ENCODE results near the gene C5. TPM values are rescaled to one million over a fixed set of nuclear protein-coding genes. Genes with fewer than 3 reads are reported as not detected.

The C5 gene
- total RNA-seq, 2 experiments from 2014 or later, result 0.89 to 1.3 TPM

DNA sequence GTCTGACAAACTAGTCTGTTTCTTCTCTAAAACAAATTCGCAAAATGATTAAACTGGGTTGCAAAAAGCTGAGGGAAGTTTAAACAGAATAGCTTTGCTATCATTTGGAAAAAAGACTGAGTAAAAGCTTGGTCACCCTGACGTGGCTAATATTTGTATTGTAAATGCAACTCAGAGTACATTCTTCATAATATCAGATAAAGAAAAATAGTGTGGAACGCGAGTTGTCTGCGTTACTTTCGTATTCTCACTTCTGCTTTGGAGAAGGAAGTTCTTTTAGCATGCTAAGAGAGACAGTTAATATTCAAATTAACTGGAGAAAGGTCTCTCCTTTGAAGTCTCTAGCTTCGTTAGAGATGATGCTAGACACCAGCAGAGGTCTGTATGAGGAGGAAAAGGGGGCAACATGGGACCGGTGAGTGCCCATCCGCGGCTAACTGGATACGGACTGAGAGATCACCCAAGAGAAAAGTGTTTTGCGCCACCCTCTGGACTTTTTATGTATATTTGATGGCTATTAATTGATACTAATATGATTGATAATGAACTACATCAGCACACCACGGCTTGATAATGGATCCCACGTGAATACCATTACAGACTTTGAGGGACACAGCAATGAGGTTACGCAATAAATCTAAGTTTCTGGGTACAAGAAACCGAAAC lies 21.8 kb upstream of the C5 start:
- intact Hi-C loops (cut with DNase I, micrococcal nuclease), result loop anchor here (5.0 kb wide), 3 partner anchors 90 to 205 kb away; no protein-coding TSS in a partner anchor
- H3K27me3 ChIP-seq (ENCODE audit: control insufficient read depth in 1 of 2, insufficient read depth in 2 of 2, low read length in 2 of 2), result no peaks in the 10 kb centered on the region
- H3K36me3 ChIP-seq (ENCODE audit: insufficient read depth, low read length), result no peaks in the 10 kb centered on the region
- Mint-ChIP-seq H3K36me3 (ENCODE audit: low read depth) (peaks cover 18% of the 10 kb centered on the region), H3K4me1 (ENCODE audit: low read depth) (peaks cover 49% of the 10 kb centered on the region), H3K9me3 (peaks cover 3% of the 10 kb centered on the region), H3K27ac (peak overlapping the region; percentile 98), H3K4me3 (peak overlapping the region; percentile 99), H3K27me3 (no peaks in the 10 kb centered on the region)
- TF ChIP-seq, protein P1, sequence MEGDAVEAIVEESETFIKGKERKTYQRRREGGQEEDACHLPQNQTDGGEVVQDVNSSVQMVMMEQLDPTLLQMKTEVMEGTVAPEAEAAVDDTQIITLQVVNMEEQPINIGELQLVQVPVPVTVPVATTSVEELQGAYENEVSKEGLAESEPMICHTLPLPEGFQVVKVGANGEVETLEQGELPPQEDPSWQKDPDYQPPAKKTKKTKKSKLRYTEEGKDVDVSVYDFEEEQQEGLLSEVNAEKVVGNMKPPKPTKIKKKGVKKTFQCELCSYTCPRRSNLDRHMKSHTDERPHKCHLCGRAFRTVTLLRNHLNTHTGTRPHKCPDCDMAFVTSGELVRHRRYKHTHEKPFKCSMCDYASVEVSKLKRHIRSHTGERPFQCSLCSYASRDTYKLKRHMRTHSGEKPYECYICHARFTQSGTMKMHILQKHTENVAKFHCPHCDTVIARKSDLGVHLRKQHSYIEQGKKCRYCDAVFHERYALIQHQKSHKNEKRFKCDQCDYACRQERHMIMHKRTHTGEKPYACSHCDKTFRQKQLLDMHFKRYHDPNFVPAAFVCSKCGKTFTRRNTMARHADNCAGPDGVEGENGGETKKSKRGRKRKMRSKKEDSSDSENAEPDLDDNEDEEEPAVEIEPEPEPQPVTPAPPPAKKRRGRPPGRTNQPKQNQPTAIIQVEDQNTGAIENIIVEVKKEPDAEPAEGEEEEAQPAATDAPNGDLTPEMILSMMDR (IDR thresholded peaks at IDR 0.05), result peak; percentile 56
- H3K4me3 ChIP-seq (ENCODE audit: low read length), result peak overlapping the region; percentile 58
- H3K9me3 ChIP-seq (ENCODE audit: control insufficient read depth in 1 of 2, insufficient read depth in 1 of 2, low read length in 2 of 2), result no peaks in the 10 kb centered on the region
- ATAC-seq (ENCODE audit: poor library complexity) (peak; percentile 10), DNase-seq (peak in 10 of 14 experiments; percentile 3 to 70 (median 11))
- peak overlapping the region in 1 of 2 donors; percentile 18 for H3K27ac ChIP-seq (ENCODE audit: low read depth in 1 of 2, low read length in 2 of 2)
- ChIA-PET POLR2A (interaction anchor here (0.7 to 1.7 kb wide), 11 partner anchors 12 to 360 kb away, joined by 3 to 7 read pairs (median 4); partner anchors contain the start of genes FBXW2 and RAB14), CTCF (interaction anchor here (1.0 to 2.2 kb wide), 3 partner anchors 12 to 248 kb away, joined by 4 to 7 read pairs (median 5); no protein-coding TSS in a partner anchor)
- H3K4me1 ChIP-seq (ENCODE audit: insufficient read depth, low read length), result peaks cover 29% of the 10 kb centered on the region

DNA sequence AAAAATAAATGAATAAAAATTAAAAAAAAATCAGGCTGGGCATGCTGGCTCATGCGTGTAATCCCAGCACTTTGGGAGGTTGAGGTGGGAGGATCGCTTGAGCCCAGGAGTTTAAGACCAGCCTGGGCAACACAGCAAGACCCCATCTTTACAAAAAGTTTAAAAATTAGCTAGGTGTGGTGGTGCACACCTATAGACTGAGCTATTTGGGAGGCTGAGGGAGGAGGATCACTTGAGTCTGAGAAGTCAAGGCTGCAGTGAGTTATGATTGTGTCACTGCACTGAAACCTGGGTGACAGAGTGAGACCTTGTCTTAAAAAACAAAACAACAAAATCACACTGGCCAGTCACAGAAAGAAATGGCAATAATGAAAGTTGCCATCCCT lies 21.3 kb upstream of the C5 start:
- POLR2A ChIA-PET, result interaction anchor here (0.7 to 1.7 kb wide), 9 partner anchors 11 to 360 kb away, joined by 3 to 7 read pairs (median 3); partner anchors contain the start of gene RAB14
- intact Hi-C loops (cut with DNase I, micrococcal nuclease), result loop anchor here (5.0 kb wide), 3 partner anchors 89 to 204 kb away; no protein-coding TSS in a partner anchor

DNA sequence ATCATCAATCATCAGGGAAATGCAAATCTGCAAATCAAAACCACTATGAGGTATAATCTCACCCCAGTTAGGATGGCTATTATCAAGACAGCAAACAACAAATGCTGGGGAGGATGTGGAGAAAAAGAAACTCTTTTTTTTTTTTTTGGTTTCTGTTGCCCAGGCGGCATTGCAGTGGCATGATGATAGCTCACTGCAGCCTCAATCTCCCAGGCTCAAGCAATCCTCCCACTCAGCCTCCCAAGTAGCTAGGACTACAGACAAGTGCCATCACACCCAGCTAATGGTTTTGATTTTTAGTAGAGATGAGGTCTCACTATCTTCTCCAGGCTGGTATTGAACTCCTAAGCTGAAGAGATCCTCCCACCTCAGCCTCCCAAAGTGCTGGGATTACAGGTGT lies 19.3 kb upstream of the C5 start:
- POLR2A ChIA-PET, result no interaction called here
- Mint-ChIP-seq H3K9me3 (peaks cover 3% of the 10 kb centered on the region), H3K27ac (no peak overlapping the region), H3K36me3 (ENCODE audit: low read depth) (peaks cover 6% of the 10 kb centered on the region), H3K4me3 (no peak overlapping the region), H3K27me3 (no peaks in the 10 kb centered on the region), H3K4me1 (ENCODE audit: low read depth) (peaks cover 26% of the 10 kb centered on the region)
- Histone ChIP-seq H3K27ac (ENCODE audit: low read depth in 1 of 2, low read length in 2 of 2) (no peak overlapping the region), H3K27me3 (ENCODE audit: control insufficient read depth in 1 of 2, insufficient read depth in 2 of 2, low read length in 2 of 2) (no peaks in the 10 kb centered on the region), H3K36me3 (ENCODE audit: insufficient read depth, low read length) (no peaks in the 10 kb centered on the region), H3K9me3 (ENCODE audit: control insufficient read depth in 1 of 2, insufficient read depth in 1 of 2, low read length in 2 of 2) (no peaks in the 10 kb centered on the region), H3K4me3 (ENCODE audit: low read length) (no peak overlapping the region), H3K4me1 (ENCODE audit: insufficient read depth, low read length) (peaks cover 21% of the 10 kb centered on the region)
- DNase-seq, result no peak
- TF ChIP-seq, protein P1 (IDR thresholded peaks at IDR 0.05), result no peak
- intact Hi-C loops (cut with DNase I, micrococcal nuclease), result no loop called here
- CTCF ChIA-PET, result no interaction called here
- no peak for ATAC-seq (ENCODE audit: poor library complexity)

More for the DNA sequence above, 21.3 kb upstream of the C5 start:
- TF ChIP-seq, protein P1 (IDR thresholded peaks at IDR 0.05), result no peak
- Mint-ChIP-seq H3K36me3 (ENCODE audit: low read depth) (peaks cover 18% of the 10 kb centered on the region), H3K27me3 (no peaks in the 10 kb centered on the region), H3K4me1 (ENCODE audit: low read depth) (peaks cover 44% of the 10 kb centered on the region), H3K9me3 (peaks cover 3% of the 10 kb centered on the region), H3K27ac (peak overlapping the region; percentile 98), H3K4me3 (peak overlapping the region; percentile 99)
- CTCF ChIA-PET, result interaction anchor here (1.0 to 2.2 kb wide), 3 partner anchors 11 to 248 kb away, joined by 4 to 7 read pairs (median 5); no protein-coding TSS in a partner anchor
- H3K4me3 ChIP-seq (ENCODE audit: low read length), result peak overlapping the region; percentile 58
- ATAC-seq (ENCODE audit: poor library complexity) (no peak), DNase-seq (peak in 2 of 14 experiments; percentile 19 to 26)
- H3K27ac ChIP-seq (ENCODE audit: low read depth in 1 of 2, low read length in 2 of 2), result peak overlapping the region in 1 of 2 donors; percentile 18
- H3K27me3 ChIP-seq (ENCODE audit: control insufficient read depth in 1 of 2, insufficient read depth in 2 of 2, low read length in 2 of 2), result no peaks in the 10 kb centered on the region
- H3K36me3 ChIP-seq (ENCODE audit: insufficient read depth, low read length), result no peaks in the 10 kb centered on the region
- peaks cover 25% of the 10 kb centered on the region for H3K4me1 ChIP-seq (ENCODE audit: insufficient read depth, low read length)
- no peaks in the 10 kb centered on the region for H3K9me3 ChIP-seq (ENCODE audit: control insufficient read depth in 1 of 2, insufficient read depth in 1 of 2, low read length in 2 of 2)
